Upper lobe of left lung (tissue), 4 donors: Measurements from ENCODE around the gene SORL1.

Source experiments
- EP300 ChIP-seq, 4 donors: sonication (generic); formaldehyde crosslinking; IDR thresholded peaks; one replicate each; pipeline ENCODE4 v1.5.1; 2017; ENCODE audit warnings: antibody characterized with exemption in 4 of 4, control low read depth in 2 of 4
- POLR2AphosphoS5 ChIP-seq, 2 donors: sonication (generic); formaldehyde crosslinking; IDR thresholded peaks; one replicate each; pipeline ENCODE4 v1.5.1; 2017; ENCODE audit warnings: antibody characterized with exemption in 2 of 2
- TF ChIP-seq, protein P1 (sequence below), 6 experiments: fragments of 450-650 bp in 4 of 6; fragments of 200-600 bp in 2 of 6; sonication (generic) in 2 of 6; IDR thresholded peaks; one replicate each; pipeline ENCODE4 v1.5.1; 2016 to 2019; ENCODE audit warnings: antibody characterized with exemption in 6 of 6

- TF ChIP-seq, protein P1, sequence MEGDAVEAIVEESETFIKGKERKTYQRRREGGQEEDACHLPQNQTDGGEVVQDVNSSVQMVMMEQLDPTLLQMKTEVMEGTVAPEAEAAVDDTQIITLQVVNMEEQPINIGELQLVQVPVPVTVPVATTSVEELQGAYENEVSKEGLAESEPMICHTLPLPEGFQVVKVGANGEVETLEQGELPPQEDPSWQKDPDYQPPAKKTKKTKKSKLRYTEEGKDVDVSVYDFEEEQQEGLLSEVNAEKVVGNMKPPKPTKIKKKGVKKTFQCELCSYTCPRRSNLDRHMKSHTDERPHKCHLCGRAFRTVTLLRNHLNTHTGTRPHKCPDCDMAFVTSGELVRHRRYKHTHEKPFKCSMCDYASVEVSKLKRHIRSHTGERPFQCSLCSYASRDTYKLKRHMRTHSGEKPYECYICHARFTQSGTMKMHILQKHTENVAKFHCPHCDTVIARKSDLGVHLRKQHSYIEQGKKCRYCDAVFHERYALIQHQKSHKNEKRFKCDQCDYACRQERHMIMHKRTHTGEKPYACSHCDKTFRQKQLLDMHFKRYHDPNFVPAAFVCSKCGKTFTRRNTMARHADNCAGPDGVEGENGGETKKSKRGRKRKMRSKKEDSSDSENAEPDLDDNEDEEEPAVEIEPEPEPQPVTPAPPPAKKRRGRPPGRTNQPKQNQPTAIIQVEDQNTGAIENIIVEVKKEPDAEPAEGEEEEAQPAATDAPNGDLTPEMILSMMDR (IDR thresholded peaks at IDR 0.05): no peak
- TF ChIP-seq EP300 (IDR thresholded peaks at IDR 0.05) (no peak), POLR2AphosphoS5 (IDR thresholded peaks at IDR 0.05) (no peak)
These were observed 24.7 kb upstream of the SORL1 start for GRCh38 chr11:121427400-121427744.
